Muscle of leg (tissue), 11 donors: ENCODE data around the gene LDLRAD3. TPM values are rescaled to one million over a fixed set of nuclear protein-coding genes. Genes with fewer than 3 reads are reported as not detected.

ENCODE experiments used
- DNase-seq: peaks from one replicate; pipeline ENCODE4 v3.0.0; 2013
- H3K27ac ChIP-seq: one replicate; pipeline ENCODE4 v1.5.1; 2013; ENCODE audit warnings: mild to moderate bottlenecking, low read length, control low read depth
- H3K27me3 ChIP-seq: one replicate; pipeline ENCODE4 v1.6.1; 2013; ENCODE audit warnings: low read length; ENCODE audit not compliant: control insufficient read depth, insufficient read depth
- H3K36me3 ChIP-seq: one replicate; pipeline ENCODE4 v1.6.1; 2013; ENCODE audit warnings: low read length; ENCODE audit not compliant: control insufficient read depth, insufficient read depth
- H3K4me1 ChIP-seq: one replicate; pipeline ENCODE4 v1.6.1; 2013; ENCODE audit warnings: low read length; ENCODE audit not compliant: control insufficient read depth, insufficient read depth
- H3K4me3 ChIP-seq: one replicate; pipeline ENCODE4 v1.5.1; 2013; ENCODE audit warnings: low read length, control low read depth
- H3K9me3 ChIP-seq: replicated peaks from 2 replicates; pipeline ENCODE4 v1.6.1; 2013; ENCODE audit warnings: low read depth, low read length; ENCODE audit not compliant: control insufficient read depth
- WGBS: methylation state at CpG from one replicate; pipeline ENCODE4 v1.1.5; 2013; ENCODE audit warnings: missing lambda C conversion rate; ENCODE audit not compliant: insufficient coverage; 5-methylcytosine and 5-hydroxymethylcytosine counted together
- polyA plus RNA-seq, 8 donors: library from polyadenylated mRNA; unstranded; fragments of 120-200 nt; gene quantifications; one replicate each; pipeline versions ENCODE4 v1.2.1 to v1.2.3, GENCODE V29; 2013; ENCODE audit warnings: inconsistent platforms in 1 of 8, low replicate concordance in 1 of 8; ENCODE audit not compliant: insufficient read length in 8 of 8, insufficient read depth in 1 of 8
- total RNA-seq: library from RNA; stranded (reverse); fragments of 120-200 nt; gene quantifications from one replicate; pipeline ENCODE4 v1.2.4, GENCODE V29; 2013

Gene LDLRAD3
- total and polyA plus RNA-seq, 9 donors: 12.0 to 28.6 (median 20.9) TPM

DNA sequence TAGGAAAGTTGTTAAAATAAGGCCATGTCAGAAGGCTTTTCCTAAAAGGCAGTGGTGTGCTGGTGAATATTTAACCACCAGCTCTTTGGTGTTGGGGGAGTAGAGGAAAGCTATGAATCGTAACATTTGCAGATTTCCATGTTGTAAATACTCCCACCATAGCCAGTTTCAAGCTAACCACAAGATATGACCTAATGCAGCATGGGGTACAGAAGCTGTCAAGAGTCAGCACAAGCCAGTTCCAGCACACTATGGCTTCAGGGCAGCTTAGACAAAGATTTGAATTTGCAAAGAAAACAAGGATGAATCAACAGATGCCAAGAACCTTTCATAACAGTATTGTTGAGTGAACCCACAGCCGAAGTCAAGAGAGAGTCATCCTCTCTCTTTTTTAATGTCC lies 305.4 kb downstream of the LDLRAD3 start:
- WGBS: no CpG with 5 or more reads among the region's 2 CpGs
- Histone ChIP-seq H3K27me3 (peaks cover 2% of the 10 kb centered on the region), H3K36me3 (no peaks in the 10 kb centered on the region), H3K4me1 (peaks cover 13% of the 10 kb centered on the region), H3K9me3 (peaks cover 5% of the 10 kb centered on the region), H3K4me3 (no peak overlapping the region), H3K27ac (no peak overlapping the region)
- DNase-seq: no peak

DNA sequence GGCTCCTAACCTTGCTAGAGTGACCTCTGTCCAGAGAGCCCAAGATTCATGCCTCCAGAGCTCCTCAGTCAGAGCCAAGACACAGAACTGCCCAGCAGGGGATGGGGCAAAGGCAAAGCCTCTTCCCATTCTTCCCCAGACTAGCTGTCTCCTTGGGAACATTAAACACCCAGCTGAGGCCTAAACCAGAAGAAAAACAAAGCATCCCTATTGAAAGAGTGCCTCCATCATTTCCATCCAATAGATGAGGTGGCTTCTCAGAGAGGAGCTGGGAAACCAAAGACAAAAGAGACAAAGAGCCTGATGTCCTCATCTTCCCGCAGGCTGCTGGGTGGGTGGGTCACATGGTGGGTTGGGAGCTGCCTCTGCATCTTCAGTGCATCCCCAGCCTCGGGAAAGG lies 308.0 kb downstream of the LDLRAD3 start:
- H3K27me3 ChIP-seq: peaks cover 5% of the 10 kb centered on the region
- H3K4me3 ChIP-seq: no peak overlapping the region
- peaks cover 13% of the 10 kb centered on the region for H3K4me1 ChIP-seq
- no peak for DNase-seq
- peaks cover 10% of the 10 kb centered on the region for H3K9me3 ChIP-seq
- no CpG with 5 or more reads among the region's 2 CpGs for WGBS
- no peak overlapping the region for H3K27ac ChIP-seq
- H3K36me3 ChIP-seq: no peaks in the 10 kb centered on the region

DNA sequence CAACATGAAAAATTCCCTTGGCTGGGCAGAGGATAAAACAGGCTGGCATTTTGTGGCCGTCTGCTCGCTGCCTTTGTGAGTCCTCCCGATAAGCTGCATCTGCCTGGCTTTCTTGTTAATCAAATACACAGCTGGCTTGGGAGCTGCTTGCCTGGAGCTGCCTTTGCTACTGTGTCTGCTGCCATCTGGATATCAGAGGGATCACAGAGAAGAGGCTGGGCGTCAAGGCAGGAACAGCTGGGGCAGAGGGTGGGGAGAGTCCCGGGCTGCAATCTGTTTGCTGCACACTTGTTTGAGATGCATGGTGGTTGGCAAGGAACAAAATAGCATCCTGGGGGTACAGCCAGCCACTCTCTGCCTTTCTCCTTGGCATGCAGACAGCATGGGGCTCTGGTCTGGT lies 309.4 kb downstream of the LDLRAD3 start:
- Histone ChIP-seq H3K4me1 (peaks cover 13% of the 10 kb centered on the region), H3K9me3 (peaks cover 10% of the 10 kb centered on the region), H3K27ac (no peak overlapping the region), H3K4me3 (no peak overlapping the region), H3K36me3 (no peaks in the 10 kb centered on the region), H3K27me3 (peaks cover 14% of the 10 kb centered on the region)
- WGBS: 37% methylated on average over 5 of the region's 5 CpGs
- DNase-seq: peak; percentile 86

DNA sequence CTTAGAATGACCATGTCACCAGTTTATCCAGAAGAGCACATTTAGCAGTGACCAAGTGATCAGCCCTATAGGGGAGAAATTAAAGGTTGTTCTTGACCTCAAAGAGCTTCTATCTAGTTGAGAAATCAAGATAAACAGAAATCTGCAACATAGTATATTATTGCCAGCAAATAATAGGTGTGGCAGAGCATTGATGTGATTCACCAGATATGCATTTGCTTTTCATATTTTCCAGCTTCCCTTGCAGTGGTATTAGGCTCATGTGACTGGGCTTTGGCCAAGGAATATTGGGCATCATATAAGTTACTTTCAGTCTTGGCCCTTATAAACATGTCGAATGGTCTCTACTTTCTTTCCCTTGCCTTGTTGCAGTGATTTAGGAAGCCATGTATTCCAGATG lies 310.9 kb downstream of the LDLRAD3 start:
- H3K36me3 ChIP-seq: no peaks in the 10 kb centered on the region
- no peak for DNase-seq

DNA sequence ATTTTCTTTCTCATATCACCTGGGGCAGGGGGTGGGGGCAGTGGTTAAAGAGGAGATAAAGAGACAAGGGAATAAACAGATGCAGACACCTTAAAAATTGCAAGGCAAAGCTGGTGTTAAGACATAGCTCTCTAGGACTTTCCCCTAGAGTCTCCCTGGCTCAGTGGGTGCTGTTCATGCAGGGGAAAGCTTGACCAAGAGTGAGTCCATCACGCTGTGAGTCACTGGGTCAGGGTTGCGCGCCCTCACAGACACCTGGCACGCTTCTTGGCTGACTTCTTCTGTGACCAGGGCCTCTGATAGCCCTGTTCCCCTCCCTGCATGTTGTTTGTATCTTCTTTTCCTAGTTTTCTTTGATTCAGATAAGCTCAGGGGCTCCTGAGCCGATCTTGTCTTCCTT lies 313.5 kb downstream of the LDLRAD3 start:
- Histone ChIP-seq H3K27ac (no peak overlapping the region), H3K27me3 (peaks cover 20% of the 10 kb centered on the region), H3K4me3 (no peak overlapping the region), H3K9me3 (peaks cover 5% of the 10 kb centered on the region), H3K4me1 (peaks cover 23% of the 10 kb centered on the region), H3K36me3 (no peaks in the 10 kb centered on the region)
- no peak for DNase-seq
- WGBS: 72% methylated on average over 5 of the region's 5 CpGs

More for the DNA sequence above, 310.9 kb downstream of the LDLRAD3 start:
- no peak overlapping the region for H3K27ac ChIP-seq
- peaks cover 10% of the 10 kb centered on the region for H3K9me3 ChIP-seq
- H3K27me3 ChIP-seq: peaks cover 16% of the 10 kb centered on the region
- 60% methylated on average over 1 of the region's 1 CpG for WGBS
- H3K4me1 ChIP-seq: peaks cover 23% of the 10 kb centered on the region
- no peak overlapping the region for H3K4me3 ChIP-seq

DNA sequence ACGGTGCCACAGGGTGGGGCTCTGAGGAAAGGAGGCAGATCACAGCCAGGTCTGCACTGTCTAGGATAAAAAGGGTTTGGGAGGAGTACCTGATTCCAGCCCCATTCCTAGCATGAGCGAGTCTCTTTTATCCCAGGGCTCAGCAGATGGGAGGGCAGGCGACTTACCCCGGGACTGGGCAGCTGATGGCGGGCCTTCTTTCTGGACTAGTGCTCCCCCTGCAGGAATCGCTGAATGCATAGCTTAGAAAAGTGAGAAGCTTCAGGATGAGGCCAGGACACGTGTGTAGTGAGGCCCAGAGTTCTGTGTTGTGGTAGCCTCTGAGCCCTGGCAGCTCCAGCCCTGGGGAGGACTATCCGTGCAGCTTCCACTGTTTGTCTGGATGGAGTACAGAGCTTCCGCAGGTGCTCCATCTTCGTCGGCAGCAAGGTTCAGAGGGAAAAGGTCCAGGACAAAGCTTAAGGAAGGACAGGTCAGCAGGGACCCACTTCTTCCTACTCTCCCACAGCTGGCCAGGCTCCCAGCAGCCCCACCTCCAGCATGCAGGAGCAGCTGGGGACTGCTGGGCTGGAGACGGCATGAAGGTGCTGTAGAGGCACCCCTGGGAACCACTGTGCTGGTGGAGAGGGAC lies 315.0 kb downstream of the LDLRAD3 start:
- H3K27me3 ChIP-seq: peaks cover 20% of the 10 kb centered on the region
- no peak overlapping the region for H3K27ac ChIP-seq
- 17% methylated on average over 7 of the region's 12 CpGs for WGBS
- peak; percentile 74 for DNase-seq
- peaks cover 12% of the 10 kb centered on the region for H3K4me1 ChIP-seq
- H3K9me3 ChIP-seq: peaks cover 5% of the 10 kb centered on the region
- no peak overlapping the region for H3K4me3 ChIP-seq
- H3K36me3 ChIP-seq: no peaks in the 10 kb centered on the region

DNA sequence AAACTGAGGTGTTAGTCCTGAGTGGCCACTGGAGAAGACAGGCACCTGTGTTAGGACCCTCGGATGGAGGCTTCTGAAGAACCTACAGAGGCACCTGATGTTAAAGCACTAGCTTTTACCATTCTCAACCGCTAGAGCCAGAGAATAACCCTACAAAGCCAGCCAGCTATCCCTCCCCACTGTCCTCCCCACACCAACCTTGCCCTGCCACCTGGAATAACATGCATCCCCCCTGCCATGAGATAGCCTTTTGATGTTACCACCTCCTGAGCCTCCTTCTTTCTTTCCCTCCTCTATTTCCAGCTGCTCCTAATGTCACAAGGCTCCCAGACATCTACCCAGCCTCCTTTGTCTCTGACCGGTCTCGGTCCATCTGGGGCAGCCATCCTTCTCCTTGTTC lies 317.2 kb downstream of the LDLRAD3 start:
- DNase-seq: no peak
- Histone ChIP-seq H3K27ac (no peak overlapping the region), H3K4me1 (peaks cover 20% of the 10 kb centered on the region), H3K36me3 (no peaks in the 10 kb centered on the region), H3K27me3 (peaks cover 20% of the 10 kb centered on the region), H3K9me3 (peaks cover 4% of the 10 kb centered on the region), H3K4me3 (no peak overlapping the region)
- WGBS: 79% methylated on average over 4 of the region's 4 CpGs

DNA sequence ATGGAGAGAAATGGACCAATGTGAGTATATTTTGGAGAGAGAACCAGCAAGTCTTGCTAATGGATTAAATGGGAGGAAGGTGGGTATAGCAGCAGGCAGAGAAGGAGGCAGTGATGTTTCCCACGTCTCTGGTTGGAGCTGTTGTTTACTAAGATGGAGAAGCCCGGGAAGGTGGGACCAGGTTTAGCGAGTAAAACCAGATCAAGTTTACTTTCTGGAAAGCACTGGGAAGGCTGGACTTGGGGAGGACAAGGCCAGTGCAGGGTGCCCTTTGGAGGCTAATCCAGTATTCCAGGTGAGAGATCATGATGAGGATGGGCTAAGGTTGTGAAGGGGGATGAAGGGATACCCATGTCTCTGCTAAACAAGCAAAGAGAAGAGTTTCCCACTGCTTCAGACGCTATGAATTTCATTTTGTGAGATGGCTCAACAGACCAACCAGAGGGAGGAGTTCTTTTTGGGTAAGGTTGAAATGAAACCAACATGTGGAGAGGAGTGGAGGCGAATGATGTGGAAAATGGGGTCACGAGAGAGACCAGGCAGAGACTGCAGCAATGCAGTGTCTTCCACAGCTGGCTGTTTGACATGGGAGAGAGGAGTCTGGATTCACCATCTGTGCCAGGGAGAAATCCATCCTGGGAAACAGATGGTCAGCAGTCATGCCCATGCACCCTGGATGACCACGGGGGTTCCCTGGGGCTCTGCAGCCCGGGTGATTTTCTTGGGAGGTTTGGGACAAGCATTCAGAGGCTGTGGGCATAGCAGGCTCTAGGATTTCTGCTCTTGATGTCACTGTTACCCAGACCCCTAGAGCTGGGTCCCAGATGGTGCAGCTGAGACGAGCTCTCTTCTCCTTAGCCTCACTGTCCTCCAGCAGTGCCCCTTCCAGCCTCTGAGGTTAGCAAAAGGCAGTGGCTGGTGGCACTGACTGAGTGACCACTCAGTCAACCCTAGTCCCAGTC lies 320.4 kb downstream of the LDLRAD3 start:
- 62% methylated on average over 7 of the region's 9 CpGs for WGBS
- Histone ChIP-seq H3K27ac (no peak overlapping the region), H3K4me1 (peaks cover 13% of the 10 kb centered on the region), H3K27me3 (peaks cover 4% of the 10 kb centered on the region), H3K9me3 (no peaks in the 10 kb centered on the region), H3K36me3 (no peaks in the 10 kb centered on the region), H3K4me3 (no peak overlapping the region)
- peak; percentile 53 for DNase-seq

DNA sequence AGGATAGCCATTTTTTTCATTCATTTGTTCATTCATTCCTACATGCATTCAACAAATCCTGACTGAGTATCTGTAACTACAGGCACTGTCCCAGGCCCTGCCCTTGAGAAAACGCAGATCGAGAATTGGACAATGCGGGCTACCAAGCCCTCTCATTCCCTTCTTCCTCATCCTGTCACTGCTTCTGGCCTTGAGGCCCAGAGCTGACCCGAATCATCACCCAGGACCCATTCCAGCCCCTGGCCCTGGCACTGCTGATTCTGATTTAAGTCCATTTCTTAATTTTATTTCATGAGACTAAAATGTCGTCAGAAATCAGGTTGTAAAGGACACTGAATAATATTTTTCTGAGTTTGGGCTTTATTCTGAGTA lies 321.1 kb downstream of the LDLRAD3 start:
- Histone ChIP-seq H3K27ac (no peak overlapping the region), H3K4me1 (peaks cover 15% of the 10 kb centered on the region), H3K36me3 (no peaks in the 10 kb centered on the region), H3K27me3 (peaks cover 4% of the 10 kb centered on the region), H3K9me3 (no peaks in the 10 kb centered on the region), H3K4me3 (no peak overlapping the region)
- DNase-seq: no peak
- WGBS: 83% methylated on average over 4 of the region's 5 CpGs

DNA sequence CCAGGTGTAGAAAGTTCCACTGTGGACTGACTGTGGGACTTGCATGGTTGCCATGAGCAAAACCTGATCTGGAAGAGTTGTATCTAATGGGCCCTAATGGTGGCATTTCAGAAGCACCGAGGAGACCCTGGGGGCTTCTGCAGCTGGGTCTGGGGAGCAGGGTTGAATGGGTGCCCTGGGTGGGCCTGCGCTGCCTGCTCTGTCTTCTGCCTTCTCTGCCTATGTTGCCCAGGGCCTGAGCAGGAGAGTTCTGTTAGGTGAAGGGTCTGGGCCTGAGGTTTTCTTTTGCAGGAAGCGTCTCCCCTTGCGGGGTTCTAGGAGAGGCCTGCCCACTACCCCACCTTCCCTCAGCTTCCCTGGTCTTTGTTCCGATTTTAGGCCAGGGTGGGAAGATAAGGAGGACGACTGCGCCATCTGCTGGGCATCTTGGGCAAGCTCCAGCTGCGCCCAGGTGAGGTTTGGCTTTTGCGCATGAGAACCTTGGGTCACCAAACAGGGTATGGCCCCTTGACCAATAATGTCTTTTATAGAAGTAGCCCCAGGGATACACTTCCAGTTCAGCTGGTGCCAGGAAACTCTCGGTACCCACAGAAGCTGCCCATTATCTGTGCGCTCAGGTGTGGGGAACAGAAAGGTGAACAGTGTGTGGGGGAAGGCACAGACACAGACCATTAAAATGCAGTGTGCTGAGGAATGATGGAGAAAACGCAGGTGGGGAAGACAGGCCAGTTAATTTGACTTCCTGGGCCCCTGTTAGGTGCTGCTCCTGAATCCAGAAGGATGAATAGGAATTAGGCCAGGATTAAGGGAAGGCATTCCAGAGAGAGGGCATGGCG lies 322.1 kb downstream of the LDLRAD3 start:
- DNase-seq: peak; percentile 55

More for the DNA sequence above, 322.1 kb downstream of the LDLRAD3 start:
- WGBS: 49% methylated on average over 8 of the region's 13 CpGs
- peaks cover 4% of the 10 kb centered on the region for H3K27me3 ChIP-seq
- H3K36me3 ChIP-seq: peaks cover 4% of the 10 kb centered on the region
- H3K4me1 ChIP-seq: peaks cover 21% of the 10 kb centered on the region
- H3K4me3 ChIP-seq: no peak overlapping the region
- no peaks in the 10 kb centered on the region for H3K9me3 ChIP-seq
- no peak overlapping the region for H3K27ac ChIP-seq
